22Rv1 (cell line): ENCODE measurements around the gene HPCAL4.

Experiments
- H3K27ac ChIP-seq: fragments of 450-650 bp; 2 replicates; pipeline ENCODE4 v1.5.1; 2017
- ZFX ChIP-seq: fragments of 450-650 bp; IDR thresholded peaks from 2 replicates; pipeline ENCODE4 v1.6.1; 2017; ENCODE audit warnings: antibody characterized with exemption, borderline replicate concordance
- TF ChIP-seq, protein P1 (sequence below): fragments of 450-650 bp; IDR thresholded peaks from 2 replicates; pipeline ENCODE4 v1.5.1; 2017; ENCODE audit warnings: mild to moderate bottlenecking

Gene HPCAL4

DNA sequence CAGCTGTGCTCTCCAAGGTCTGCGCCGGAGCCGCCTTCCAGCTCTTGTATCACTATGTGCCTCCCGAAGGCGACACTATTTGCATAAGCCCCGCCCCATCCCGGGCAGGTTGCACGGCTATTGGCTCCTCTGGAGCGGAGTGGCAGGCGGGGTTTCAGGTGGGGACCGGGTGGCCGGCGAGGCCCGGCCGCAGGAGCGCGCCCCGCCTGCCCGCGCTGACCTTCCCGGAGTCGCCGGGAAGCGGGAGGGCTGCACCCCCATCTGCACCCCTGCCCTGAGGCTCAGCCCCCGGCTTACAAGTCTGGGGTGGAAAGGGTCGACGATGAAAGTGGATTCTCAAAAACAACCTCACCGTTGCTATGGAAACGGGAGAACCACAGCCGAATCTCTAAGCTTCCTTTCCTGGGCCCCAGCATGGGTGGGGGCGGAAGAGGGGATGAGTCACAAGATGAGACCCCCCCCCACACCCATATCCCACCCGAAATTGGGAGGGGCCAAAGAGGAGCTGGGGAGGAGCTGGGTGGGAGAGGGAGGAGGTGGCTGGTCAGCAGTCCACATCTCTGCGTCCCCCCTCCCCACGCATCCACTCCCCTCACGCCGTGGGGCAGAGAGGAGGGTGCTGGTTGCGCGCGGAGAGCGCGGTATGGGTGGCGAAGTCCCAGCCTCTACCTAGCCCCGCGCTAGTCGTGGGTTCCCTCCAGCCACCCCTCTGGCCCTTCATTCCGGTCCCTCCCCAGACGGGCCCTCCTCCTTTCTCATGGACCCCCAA, at the start of gene HPCAL4:
HPCAL4 (minus strand) TSS at position 51 of the 769 bp plus-strand sequence. CDS start 6,830 bp downstream, outside the sequence.
- no peak for TF ChIP-seq ZFX
- TF ChIP-seq, protein P1, sequence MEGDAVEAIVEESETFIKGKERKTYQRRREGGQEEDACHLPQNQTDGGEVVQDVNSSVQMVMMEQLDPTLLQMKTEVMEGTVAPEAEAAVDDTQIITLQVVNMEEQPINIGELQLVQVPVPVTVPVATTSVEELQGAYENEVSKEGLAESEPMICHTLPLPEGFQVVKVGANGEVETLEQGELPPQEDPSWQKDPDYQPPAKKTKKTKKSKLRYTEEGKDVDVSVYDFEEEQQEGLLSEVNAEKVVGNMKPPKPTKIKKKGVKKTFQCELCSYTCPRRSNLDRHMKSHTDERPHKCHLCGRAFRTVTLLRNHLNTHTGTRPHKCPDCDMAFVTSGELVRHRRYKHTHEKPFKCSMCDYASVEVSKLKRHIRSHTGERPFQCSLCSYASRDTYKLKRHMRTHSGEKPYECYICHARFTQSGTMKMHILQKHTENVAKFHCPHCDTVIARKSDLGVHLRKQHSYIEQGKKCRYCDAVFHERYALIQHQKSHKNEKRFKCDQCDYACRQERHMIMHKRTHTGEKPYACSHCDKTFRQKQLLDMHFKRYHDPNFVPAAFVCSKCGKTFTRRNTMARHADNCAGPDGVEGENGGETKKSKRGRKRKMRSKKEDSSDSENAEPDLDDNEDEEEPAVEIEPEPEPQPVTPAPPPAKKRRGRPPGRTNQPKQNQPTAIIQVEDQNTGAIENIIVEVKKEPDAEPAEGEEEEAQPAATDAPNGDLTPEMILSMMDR: no peak
- no peak within 1 kb of the TSS for H3K27ac ChIP-seq

- peak within 1 kb of the TSS; percentile 52 for H3K27ac ChIP-seq
- TF ChIP-seq, protein P1: no peak
- TF ChIP-seq ZFX: no peak
Observed at GRCh38 chr1:39738622-39739366, 47.6 kb upstream of the HPCAL4 start, which contains the start of gene PPIE. PPIE (plus strand) TSS chr1:39738882; CDS start chr1:39738901, 19 bp downstream.

- TF ChIP-seq, protein P1: no peak
- no peak for TF ChIP-seq ZFX
- H3K27ac ChIP-seq: no peak overlapping the region
Observed at GRCh38 chr1:39737546-39738169, 46.4 kb upstream of the HPCAL4 start.

DNA sequence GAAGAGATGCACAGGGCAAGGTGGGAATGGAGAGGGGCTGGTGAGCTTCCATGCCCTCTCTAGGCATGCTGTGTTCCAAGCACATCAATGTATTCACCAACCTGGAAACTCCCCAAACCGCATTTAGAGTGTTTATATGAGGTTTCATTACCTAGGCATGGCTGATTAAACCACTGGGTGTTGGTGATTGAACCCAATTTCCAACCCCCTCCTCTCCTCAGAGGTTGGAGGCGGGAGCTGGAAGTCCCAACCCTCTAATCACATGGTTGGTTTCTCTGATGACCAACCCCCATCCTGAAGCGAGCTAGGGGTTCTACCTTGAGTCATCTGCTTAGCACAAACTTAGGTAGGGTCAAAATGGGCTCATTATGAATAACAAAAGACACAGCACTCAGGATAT, 44.5 kb upstream of the HPCAL4 start:
- no peak overlapping the region for H3K27ac ChIP-seq
- TF ChIP-seq, protein P1: no peak
- TF ChIP-seq ZFX: no peak

- H3K27ac ChIP-seq: no peak overlapping the region
Observed at GRCh38 chr1:39733161-39733560, 41.9 kb upstream of the HPCAL4 start.

GRCh38 chr1:39732730-39733129, 41.5 kb upstream of the HPCAL4 start:
- TF ChIP-seq, protein P1: no peak
- TF ChIP-seq ZFX: no peak

More at GRCh38 chr1:39733161-39733560, 41.9 kb upstream of the HPCAL4 start:
- TF ChIP-seq ZFX: no peak
- TF ChIP-seq, protein P1: no peak

More at GRCh38 chr1:39732730-39733129, 41.5 kb upstream of the HPCAL4 start:
- H3K27ac ChIP-seq: no peak overlapping the region
